SU-DHL-6 (cell line): ENCODE data around the gene NFKBIA.

Source experiments
- H2AFZ ChIP-seq: fragments of 200-600 bp; sonication (generic); 2 replicates; pipeline ENCODE4 v1.6.1; 2014; ENCODE audit warnings: low read depth, mild to moderate bottlenecking, moderate library complexity, mixed read lengths, antibody characterized with exemption, low read length; ENCODE audit not compliant: severe bottlenecking
- H3F3A ChIP-seq: fragments of 200-600 bp; shearing (Covaris generic); 2 replicates; pipeline ENCODE4 v1.6.0; 2016; ENCODE audit warnings: antibody characterized with exemption, mild to moderate bottlenecking; ENCODE audit not compliant: insufficient read depth
- H3K27ac ChIP-seq: fragments of 200-600 bp; sonication (generic); 2 replicates; pipeline ENCODE4 v1.5.1; 2016; ENCODE audit warnings: low read depth, mild to moderate bottlenecking, low read length, moderate library complexity, mixed read lengths
- H3K27me3 ChIP-seq: fragments of 200-600 bp; sonication (generic), shearing (Covaris generic); 2 replicates; pipeline ENCODE4 v1.6.0; 2014; ENCODE audit warnings: mild to moderate bottlenecking, low read length
- H3K36me3 ChIP-seq: fragments of 200-600 bp; sonication (generic); 2 replicates; pipeline ENCODE4 v1.6.1; 2014; ENCODE audit warnings: mild to moderate bottlenecking, low read length, mixed read lengths
- H3K4me2 ChIP-seq: fragments of 300-600, 200-600 bp; shearing (Covaris generic), sonication (generic); 2 replicates; pipeline ENCODE4 v1.6.0; 2014; ENCODE audit warnings: low read length, low read depth, mild to moderate bottlenecking; ENCODE audit not compliant: poor library complexity, severe bottlenecking
- H3K4me3 ChIP-seq: fragments of 200-600 bp; sonication (generic); 2 replicates; pipeline ENCODE4 v1.5.1; 2014; ENCODE audit warnings: antibody characterized with exemption, low read length, mild to moderate bottlenecking, mixed read lengths; ENCODE audit not compliant: insufficient read depth, poor library complexity, severe bottlenecking
- H3K79me2 ChIP-seq: fragments of 200-600 bp; sonication (generic); 2 replicates; pipeline ENCODE4 v1.6.1; 2014; ENCODE audit warnings: mild to moderate bottlenecking, low read length, moderate library complexity; ENCODE audit not compliant: insufficient read depth
- H3K9ac ChIP-seq: fragments of 200-600 bp; sonication (generic); 2 replicates; pipeline ENCODE4 v1.7.0; 2014; ENCODE audit warnings: mild to moderate bottlenecking, low read length
- H3K9me2 ChIP-seq: fragments of 200-600 bp; sonication (generic); replicated peaks from 2 replicates; pipeline ENCODE4 v1.6.1; 2014; ENCODE audit warnings: low read length; ENCODE audit not compliant: insufficient read depth
- H3K9me3 ChIP-seq: fragments of 200-600 bp; sonication (generic); 2 replicates; pipeline ENCODE4 v1.6.1; 2014; ENCODE audit warnings: low read length, mixed read lengths; ENCODE audit not compliant: insufficient read depth
- H4K20me1 ChIP-seq: fragments of 200-600 bp; sonication (generic); 2 replicates; pipeline ENCODE4 v1.6.1; 2014; ENCODE audit warnings: low read depth, mild to moderate bottlenecking, antibody characterized with exemption, low read length, moderate library complexity, mixed read lengths
- EZH2phosphoT487 ChIP-seq: fragments of 200-600 bp; sonication (generic), shearing (Covaris generic); conservative IDR thresholded peaks from 2 replicates; pipeline ENCODE4 v1.6.1; 2018; ENCODE audit warnings: mild to moderate bottlenecking, antibody characterized with exemption, low read length, moderate library complexity, mixed read lengths
- TF ChIP-seq, protein P1 (sequence below): fragments of 200-600 bp; sonication (generic); IDR thresholded peaks from one replicate; pipeline ENCODE4 v1.5.1; 2017; ENCODE audit warnings: antibody characterized with exemption, mild to moderate bottlenecking, low read length, moderate library complexity; ENCODE audit not compliant: insufficient read depth, poor library complexity, severe bottlenecking

Gene NFKBIA

DNA sequence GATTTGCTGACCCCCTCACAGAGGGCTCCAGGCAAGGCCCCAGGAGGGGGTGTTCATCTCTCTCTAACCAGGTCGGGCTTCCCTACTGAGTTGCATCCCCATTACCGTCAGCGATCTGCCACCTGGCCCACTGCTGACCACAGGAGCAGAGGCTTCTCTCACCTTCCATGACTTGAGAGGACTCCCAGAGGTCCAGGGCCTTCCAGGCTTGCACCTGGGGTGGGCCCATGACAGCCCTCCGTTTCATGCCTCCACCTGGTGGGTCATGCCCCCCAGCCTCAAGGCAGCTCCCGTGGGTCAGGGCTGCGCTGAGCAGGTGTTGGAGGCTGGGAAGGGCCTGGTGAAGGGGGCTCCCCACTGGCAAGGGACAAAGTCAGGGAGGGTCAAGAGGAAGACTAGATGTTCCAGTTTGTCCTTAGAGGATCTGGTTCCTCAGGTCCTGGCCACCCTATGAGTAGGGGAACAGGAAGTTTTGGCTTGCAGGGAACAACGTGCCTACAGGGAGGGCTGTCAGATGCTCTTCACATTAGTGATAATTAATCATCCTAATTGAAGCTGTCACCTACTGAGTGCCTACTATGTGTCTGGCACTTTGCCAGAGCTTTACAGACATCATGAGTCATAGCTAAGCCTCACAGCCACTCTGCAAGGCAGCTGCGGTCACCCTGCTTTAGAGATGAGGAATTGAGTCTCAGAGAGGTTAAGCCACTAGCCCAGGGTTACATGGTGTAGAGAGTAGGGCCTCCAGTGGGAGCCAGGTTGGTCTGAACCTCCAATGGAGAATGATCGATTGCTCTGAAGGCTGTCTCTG lies 13.8 kb downstream of the NFKBIA start:
- Histone ChIP-seq H3F3A (no peaks in the 10 kb centered on the region), H3K36me3 (no peaks in the 10 kb centered on the region), H4K20me1 (no peaks in the 10 kb centered on the region), H3K9ac (no peak overlapping the region), H3K9me2 (no peaks in the 10 kb centered on the region), H3K79me2 (no peaks in the 10 kb centered on the region), H3K4me2 (no peak overlapping the region), H3K4me3 (no peak overlapping the region), H3K9me3 (no peaks in the 10 kb centered on the region), H3K27ac (no peak overlapping the region), H3K27me3 (no peaks in the 10 kb centered on the region), H2AFZ (no peak overlapping the region)
- TF ChIP-seq, protein P1, sequence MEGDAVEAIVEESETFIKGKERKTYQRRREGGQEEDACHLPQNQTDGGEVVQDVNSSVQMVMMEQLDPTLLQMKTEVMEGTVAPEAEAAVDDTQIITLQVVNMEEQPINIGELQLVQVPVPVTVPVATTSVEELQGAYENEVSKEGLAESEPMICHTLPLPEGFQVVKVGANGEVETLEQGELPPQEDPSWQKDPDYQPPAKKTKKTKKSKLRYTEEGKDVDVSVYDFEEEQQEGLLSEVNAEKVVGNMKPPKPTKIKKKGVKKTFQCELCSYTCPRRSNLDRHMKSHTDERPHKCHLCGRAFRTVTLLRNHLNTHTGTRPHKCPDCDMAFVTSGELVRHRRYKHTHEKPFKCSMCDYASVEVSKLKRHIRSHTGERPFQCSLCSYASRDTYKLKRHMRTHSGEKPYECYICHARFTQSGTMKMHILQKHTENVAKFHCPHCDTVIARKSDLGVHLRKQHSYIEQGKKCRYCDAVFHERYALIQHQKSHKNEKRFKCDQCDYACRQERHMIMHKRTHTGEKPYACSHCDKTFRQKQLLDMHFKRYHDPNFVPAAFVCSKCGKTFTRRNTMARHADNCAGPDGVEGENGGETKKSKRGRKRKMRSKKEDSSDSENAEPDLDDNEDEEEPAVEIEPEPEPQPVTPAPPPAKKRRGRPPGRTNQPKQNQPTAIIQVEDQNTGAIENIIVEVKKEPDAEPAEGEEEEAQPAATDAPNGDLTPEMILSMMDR, result no peak
- no peak for TF ChIP-seq EZH2phosphoT487

DNA sequence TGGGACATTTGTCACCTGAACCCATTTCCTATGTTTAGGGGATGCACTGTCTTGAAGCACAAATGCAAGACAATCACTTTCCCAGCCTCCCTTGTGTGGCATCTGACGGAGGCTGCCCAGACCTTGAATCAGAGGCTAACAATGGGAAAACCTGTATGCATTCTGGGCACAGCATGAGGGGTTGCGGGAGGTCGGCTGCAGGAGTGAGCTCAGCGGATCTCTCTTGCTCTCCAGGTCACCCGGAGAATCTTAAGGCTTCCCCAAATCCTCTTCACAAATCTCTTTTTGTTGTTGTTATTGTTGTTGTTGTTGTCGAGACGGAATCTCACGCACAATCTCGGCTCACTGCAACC lies 15.3 kb downstream of the NFKBIA start:
- Histone ChIP-seq H3K9me3 (no peaks in the 10 kb centered on the region), H3K9me2 (no peaks in the 10 kb centered on the region), H3K27me3 (no peaks in the 10 kb centered on the region), H3K9ac (no peak overlapping the region), H3K4me3 (no peak overlapping the region), H3K36me3 (no peaks in the 10 kb centered on the region), H3K4me2 (no peak overlapping the region), H3F3A (no peaks in the 10 kb centered on the region), H2AFZ (no peak overlapping the region), H3K27ac (no peak overlapping the region), H3K79me2 (no peaks in the 10 kb centered on the region), H4K20me1 (no peaks in the 10 kb centered on the region)
- TF ChIP-seq, protein P1, result no peak
- no peak for TF ChIP-seq EZH2phosphoT487

DNA sequence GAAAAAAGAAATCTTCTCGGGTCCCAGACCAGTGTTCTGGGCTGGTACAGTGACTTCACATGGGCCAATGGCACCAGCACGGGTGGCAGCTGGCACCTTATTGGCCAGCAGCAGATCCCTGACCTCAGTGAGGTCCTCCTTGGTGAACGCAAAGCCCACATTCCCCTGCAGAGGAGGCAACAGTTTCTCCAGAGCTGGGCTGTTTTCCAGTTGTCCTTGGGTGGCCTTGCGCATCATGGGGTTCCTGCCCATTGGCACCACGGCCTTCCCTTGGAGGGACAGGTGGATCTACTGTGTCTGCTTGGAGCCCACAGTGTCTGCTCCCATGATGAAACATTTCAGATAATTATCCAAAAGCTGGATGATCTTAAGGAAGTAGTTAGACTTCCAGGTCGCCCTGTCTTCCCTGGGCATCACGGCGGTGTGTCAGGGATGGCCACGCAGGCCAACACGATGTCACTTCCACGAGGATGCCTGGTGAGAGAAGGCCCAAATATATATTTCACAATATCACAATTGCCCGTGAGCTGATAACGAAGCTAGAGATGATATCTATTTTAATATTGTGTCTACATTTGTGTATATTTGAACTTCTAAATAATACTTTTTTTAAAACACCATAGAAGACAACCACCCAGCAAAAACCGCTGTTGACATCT lies 15.8 kb downstream of the NFKBIA start:
- Histone ChIP-seq H2AFZ (no peak overlapping the region), H3K9me2 (no peaks in the 10 kb centered on the region), H3K27ac (no peak overlapping the region), H3F3A (no peaks in the 10 kb centered on the region), H3K27me3 (no peaks in the 10 kb centered on the region), H3K36me3 (no peaks in the 10 kb centered on the region), H3K79me2 (no peaks in the 10 kb centered on the region), H3K4me3 (no peak overlapping the region), H3K9me3 (no peaks in the 10 kb centered on the region), H4K20me1 (no peaks in the 10 kb centered on the region), H3K4me2 (no peak overlapping the region), H3K9ac (no peak overlapping the region)
- TF ChIP-seq, protein P1, result no peak
- TF ChIP-seq EZH2phosphoT487, result no peak
